NT2/D1 (cell line): ENCODE measurements around the gene FAM81A.
"Not testable (repeated sequence)": the region's sequence is repeated elsewhere in the genome, so short reads cannot be mapped to it uniquely, and the experiment has no call there.

Experiments
- YY1 ChIP-seq: IDR thresholded peaks from 2 replicates; pipeline ENCODE4 v1.6.1; 2011; ENCODE audit not compliant: insufficient read length, insufficient read depth
- ZNF274 ChIP-seq: IDR thresholded peaks from 2 replicates; pipeline ENCODE4 v1.6.1; 2011; ENCODE audit warnings: mild to moderate bottlenecking, low read depth, low read length

- not testable (repeated sequence) for TF ChIP-seq YY1, ZNF274
Measured at GRCh38 chr15:59401051-59401823, 36.7 kb upstream of the FAM81A start.
